Skeletal muscle cell (primary cell): Measurements from ENCODE around the gene B3GALT5.

ENCODE experiments used
- DNase-seq: peaks from one replicate; pipeline ENCODE4 v3.0.0-alpha.2; 2010; ENCODE audit warnings: low read depth
- H3K4me3 ChIP-seq: 2 replicates; pipeline ENCODE4 v1.5.1; 2011; ENCODE audit warnings: low read depth, mild to moderate bottlenecking, control low read depth, low read length, moderate library complexity

Gene B3GALT5

GRCh38 chr21:39721885-39722284 is 109.1 kb downstream of the B3GALT5 start:
- no peak overlapping the region for H3K4me3 ChIP-seq
- DNase-seq, result no peak
